H1 (cell line): ENCODE measurements around the gene ILDR2. TPM values are rescaled to one million over a fixed set of nuclear protein-coding genes. Genes with fewer than 3 reads are reported as not detected.

Experiments used
- ATF3 ChIP-seq: IDR thresholded peaks from 2 replicates; pipeline ENCODE4 v1.6.1; 2011; ENCODE audit warnings: low read depth, mild to moderate bottlenecking, low read length; ENCODE audit not compliant: insufficient read depth
- CHD7 ChIP-seq: fragments of 300-600 bp; sonication (generic); IDR thresholded peaks from 2 replicates; pipeline ENCODE4 v1.7.1; 2012; ENCODE audit warnings: low read length, moderate library complexity, mild to moderate bottlenecking, inconsistent platforms; ENCODE audit not compliant: insufficient replicate concordance
- EZH2 ChIP-seq: fragments of 200-600 bp; sonication (generic); IDR thresholded peaks from 2 replicates; pipeline ENCODE4 v1.7.1; 2012; ENCODE audit warnings: low read depth, mild to moderate bottlenecking, moderate library complexity, low read length, inconsistent platforms; ENCODE audit not compliant: severe bottlenecking
- FOSL1 ChIP-seq: IDR thresholded peaks from 2 replicates; pipeline ENCODE4 v1.6.1; 2011; ENCODE audit warnings: mild to moderate bottlenecking, low read depth, low read length, moderate library complexity; ENCODE audit not compliant: insufficient read depth
- POU5F1 ChIP-seq: IDR thresholded peaks from 2 replicates; pipeline ENCODE4 v1.6.1; 2011; ENCODE audit warnings: low read depth, mild to moderate bottlenecking, low read length, moderate library complexity
- RFX5 ChIP-seq: IDR thresholded peaks from 2 replicates; pipeline ENCODE4 v1.6.1; 2011; ENCODE audit warnings: low read depth, low read length, improper control_type of control experiment, borderline replicate concordance
- SRF ChIP-seq: IDR thresholded peaks from 2 replicates; pipeline ENCODE4 v1.6.1; 2011; ENCODE audit warnings: mild to moderate bottlenecking, low read depth, low read length, moderate library complexity
- TCF12 ChIP-seq: IDR thresholded peaks from 2 replicates; pipeline ENCODE4 v1.6.1; 2011; ENCODE audit warnings: low read depth, mild to moderate bottlenecking, low read length
- YY1 ChIP-seq: IDR thresholded peaks from 2 replicates; pipeline ENCODE4 v1.6.1; 2011; ENCODE audit warnings: low read depth, mild to moderate bottlenecking, low read length
- polyA plus RNA-seq, 7 experiments: library from polyadenylated mRNA; depleted of rRNA in 3 of 7; stranded (reverse) in 5 of 7; unstranded in 2 of 7; fragments of >200 nt in 5 of 7; fragments of 200-250 nt in 2 of 7; gene quantifications; 1 replicate in 5 of 7; 2 replicates in 1 of 7; 4 replicates in 1 of 7; pipeline versions ENCODE4 v1.2.1 to v1.2.3, GENCODE V29; 2011 to 2013; ENCODE audit warnings: missing spikeins in 2 of 7, mixed read lengths in 2 of 7
- total RNA-seq: library from RNA; stranded (reverse); fragmentation: NEBNext Ultra II Directional; extraction: Animal tissue kit (Norgen Biotek cat#: 25700); gene quantifications from 2 replicates; pipeline ENCODE4 v1.2.1, GENCODE V29; 2021

Gene ILDR2
- total and polyA plus RNA-seq, 2 of the 8 experiments (the other 6 are each of a cell fraction or from before 2014, with no cell fraction given): 0.85 to 0.86 TPM

- TF ChIP-seq CHD7 (no peak), RFX5 (no peak), ATF3 (no peak), FOSL1 (no peak), POU5F1 (no peak), YY1 (no peak), SRF (no peak), EZH2 (no peak), TCF12 (no peak)
These were observed 24.2 kb upstream of the ILDR2 start (continued) for GRCh38 chr1:166999500-167000055.
